BLaER1 treated with 17β-estradiol and CSF1 and Interleukin-3, amounts not matched to agents 10 nM and 100 nM (cell line): ENCODE data around the gene CDON.

Source experiments
- H3K27ac ChIP-seq, 11 experiments: shearing (Covaris generic); formaldehyde crosslinking; 2 replicates each; pipeline ENCODE4 v1.8.1; 2022
- H3K27me3 ChIP-seq, 11 experiments: shearing (Covaris generic); formaldehyde crosslinking; 2 replicates each; pipeline ENCODE4 v1.8.1; 2022
- H3K36me3 ChIP-seq, 11 experiments: shearing (Covaris generic); formaldehyde crosslinking; 2 replicates each; pipeline ENCODE4 v1.8.1; 2022
- H3K4me1 ChIP-seq, 10 experiments: shearing (Covaris generic); formaldehyde crosslinking; 2 replicates each; pipeline ENCODE4 v1.8.1; 2022
- H3K4me2 ChIP-seq, 11 experiments: shearing (Covaris generic); formaldehyde crosslinking; 2 replicates each; pipeline ENCODE4 v1.8.1; 2022
- H3K4me3 ChIP-seq, 10 experiments: shearing (Covaris generic); formaldehyde crosslinking; 2 replicates each; pipeline ENCODE4 v1.8.1; 2022
- H3K9ac ChIP-seq, 11 experiments: shearing (Covaris generic); formaldehyde crosslinking; 2 replicates each; pipeline ENCODE4 v1.8.1; 2022
- H3K9me3 ChIP-seq, 11 experiments: shearing (Covaris generic); formaldehyde crosslinking; replicated peaks in 1 of 11; 2 replicates each; pipeline ENCODE4 v1.8.1; 2022
- H4K20me1 ChIP-seq, 11 experiments: shearing (Covaris generic); formaldehyde crosslinking; 2 replicates each; pipeline ENCODE4 v1.8.1; 2022
- Cebpa-rat ChIP-seq, 11 experiments: shearing (Covaris generic); IDR thresholded peaks; 2 replicates each; pipeline ENCODE4 v1.8.1; 2022

The CDON gene

GRCh38 chr11:125952559-125952958 lies 110.1 kb downstream of the CDON start:
- Histone ChIP-seq H3K36me3 (no peaks in the 10 kb centered on the region), H3K27me3 (no peaks in the 10 kb centered on the region), H3K4me1 (peaks cover 0 to 24% (median 12%) of the 10 kb centered on the region in 10 experiments; a peak in 17 of 20 replicates), H3K4me2 (no peak overlapping the region), H3K9me3 (no peaks in the 10 kb centered on the region), H3K27ac (no peak overlapping the region), H4K20me1 (no peaks in the 10 kb centered on the region), H3K4me3 (no peak overlapping the region), H3K9ac (no peak overlapping the region)
- no peak for TF ChIP-seq Cebpa-rat (IDR thresholded peaks at IDR 0.05)

GRCh38 chr11:125951731-125952130 lies 110.9 kb downstream of the CDON start:
- no peak overlapping the region for H3K4me3 ChIP-seq
- peaks cover 0 to 33% (median 20%) of the 10 kb centered on the region in 10 experiments; a peak in 18 of 20 replicates for H3K4me1 ChIP-seq
- H3K27me3 ChIP-seq, result no peaks in the 10 kb centered on the region
- no peak overlapping the region for H3K27ac ChIP-seq
- H3K9me3 ChIP-seq, result no peaks in the 10 kb centered on the region
- TF ChIP-seq Cebpa-rat (IDR thresholded peaks at IDR 0.05), result no peak
- no peak overlapping the region for H3K4me2 ChIP-seq
- H3K36me3 ChIP-seq, result no peaks in the 10 kb centered on the region
- no peak overlapping the region for H3K9ac ChIP-seq
- H4K20me1 ChIP-seq, result no peaks in the 10 kb centered on the region

GRCh38 chr11:125950696-125951651 lies 111.7 kb downstream of the CDON start:
- Histone ChIP-seq H3K27ac (no peak overlapping the region), H4K20me1 (no peaks in the 10 kb centered on the region), H3K36me3 (no peaks in the 10 kb centered on the region), H3K4me3 (no peak overlapping the region), H3K27me3 (no peaks in the 10 kb centered on the region), H3K4me1 (peaks cover 0 to 38% (median 25%) of the 10 kb centered on the region in 10 experiments; a peak in 18 of 20 replicates), H3K9ac (no peak overlapping the region; a peak in 1 of 22 replicates), H3K4me2 (peak overlapping the region in 1 of 11 experiments; percentile 10; a peak in 1 of 22 replicates), H3K9me3 (no peaks in the 10 kb centered on the region)
- no peak for TF ChIP-seq Cebpa-rat (IDR thresholded peaks at IDR 0.05)

GRCh38 chr11:125950178-125950490 lies 112.5 kb downstream of the CDON start:
- Histone ChIP-seq H3K4me2 (no peak overlapping the region), H3K4me3 (no peak overlapping the region), H3K9ac (no peak overlapping the region), H3K27ac (no peak overlapping the region), H3K27me3 (no peaks in the 10 kb centered on the region), H3K4me1 (peaks cover 0 to 43% (median 30%) of the 10 kb centered on the region in 10 experiments; a peak in 18 of 20 replicates), H3K36me3 (no peaks in the 10 kb centered on the region), H4K20me1 (no peaks in the 10 kb centered on the region), H3K9me3 (no peaks in the 10 kb centered on the region)
- TF ChIP-seq Cebpa-rat (IDR thresholded peaks at IDR 0.05), result no peak

- H3K27me3 ChIP-seq, result no peaks in the 10 kb centered on the region
Measured at GRCh38 chr11:125949271-125950177, 113.1 kb downstream of the CDON start.

GRCh38 chr11:125948278-125949051 lies 114.2 kb downstream of the CDON start:
- H3K9ac ChIP-seq, result no peak overlapping the region
- H3K36me3 ChIP-seq, result no peaks in the 10 kb centered on the region
- no peak overlapping the region for H3K4me3 ChIP-seq
- H3K4me2 ChIP-seq, result peak overlapping the region in 8 of 11 experiments; percentile 57 to 97 (median 82); a peak in 15 of 22 replicates
- H3K27ac ChIP-seq, result no peak overlapping the region
- TF ChIP-seq Cebpa-rat (IDR thresholded peaks at IDR 0.05), result no peak
- H3K27me3 ChIP-seq, result no peaks in the 10 kb centered on the region
- H3K4me1 ChIP-seq, result peaks cover 0 to 43% (median 30%) of the 10 kb centered on the region in 10 experiments; a peak in 18 of 20 replicates
- H3K9me3 ChIP-seq, result no peaks in the 10 kb centered on the region
- H4K20me1 ChIP-seq, result no peaks in the 10 kb centered on the region; a peak in 1 of 22 replicates

More at GRCh38 chr11:125949271-125950177, 113.1 kb downstream of the CDON start:
- Histone ChIP-seq H3K4me2 (no peak overlapping the region), H4K20me1 (no peaks in the 10 kb centered on the region; a peak in 1 of 22 replicates), H3K27ac (no peak overlapping the region), H3K36me3 (no peaks in the 10 kb centered on the region), H3K4me1 (peaks cover 0 to 43% (median 30%) of the 10 kb centered on the region in 10 experiments; a peak in 18 of 20 replicates), H3K4me3 (no peak overlapping the region), H3K9ac (no peak overlapping the region), H3K9me3 (no peaks in the 10 kb centered on the region)
- TF ChIP-seq Cebpa-rat (IDR thresholded peaks at IDR 0.05), result peak in 1 of 11 experiments; percentile 28; a peak in 1 of 22 replicates

- no peak for TF ChIP-seq Cebpa-rat (IDR thresholded peaks at IDR 0.05)
- Histone ChIP-seq H3K9ac (peak overlapping the region in 3 of 11 experiments; percentile 13 to 46 (median 44); a peak in 6 of 22 replicates), H3K9me3 (no peaks in the 10 kb centered on the region), H4K20me1 (no peaks in the 10 kb centered on the region; a peak in 1 of 22 replicates), H3K4me2 (peak overlapping the region; percentile 16 to 97 (median 76); a peak in 20 of 22 replicates), H3K4me1 (peaks cover 0 to 50% (median 37%) of the 10 kb centered on the region in 10 experiments; a peak in 18 of 20 replicates), H3K4me3 (peak overlapping the region in 1 of 10 experiments; percentile 28; a peak in 1 of 20 replicates), H3K27me3 (no peaks in the 10 kb centered on the region), H3K36me3 (no peaks in the 10 kb centered on the region), H3K27ac (peak overlapping the region in 4 of 11 experiments; percentile 35 to 54 (median 47); a peak in 8 of 22 replicates)
Measured at GRCh38 chr11:125947419-125948277, 115.0 kb downstream of the CDON start.
